Erythroblast (primary cell): Measurements from ENCODE around the gene PRKAR1B.

Experiments used
- GATA1 ChIP-seq: IDR thresholded peaks from 2 replicates; pipeline ENCODE4 v1.6.1; 2011; ENCODE audit warnings: low read depth, mild to moderate bottlenecking, control low read depth, low read length, moderate library complexity
- POLR2A ChIP-seq: IDR thresholded peaks from 2 replicates; pipeline ENCODE4 v1.6.1; 2011; ENCODE audit warnings: mild to moderate bottlenecking, low read length

GRCh38 chr7:763762-764161 lies 36.7 kb upstream of the PRKAR1B start:
- no peak for TF ChIP-seq POLR2A
- no peak for TF ChIP-seq GATA1
